Measurements from ENCODE around the gene CIAPIN1.
"Not testable (repeated sequence)": the region's sequence is repeated elsewhere in the genome, so short reads cannot be mapped to it uniquely, and the experiment has no call there.

Gene CIAPIN1

DNA sequence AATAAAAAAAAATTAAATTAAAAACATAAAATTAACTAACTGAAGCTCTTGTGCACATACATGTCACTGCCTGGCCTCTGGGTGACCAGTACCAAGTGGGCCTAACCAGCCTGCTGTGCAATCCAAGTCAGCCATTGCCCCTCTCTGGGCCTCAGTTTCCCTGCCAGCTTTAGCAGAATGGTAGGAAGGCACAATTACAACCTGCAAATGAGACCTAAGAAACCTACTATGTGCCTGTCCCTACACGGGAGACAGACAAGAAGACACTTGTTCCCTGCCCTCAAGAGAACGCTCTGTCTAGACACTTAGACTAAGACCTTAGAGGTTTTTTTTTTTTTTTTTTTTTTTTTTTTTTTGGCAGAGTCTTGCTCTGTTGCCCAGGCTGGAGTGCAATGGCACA, 1.7 kb downstream of the CIAPIN1 start:
- Histone ChIP-seq H4K20me1 (ENCODE audit: insufficient read depth) (no peaks in the 10 kb centered on the region), H3K4me1 (ENCODE audit: low read depth, poor library complexity, severe bottlenecking) (peaks cover 19% of the 10 kb centered on the region), H3K27me3 (ENCODE audit: insufficient read depth, low read depth) (no peaks in the 10 kb centered on the region), H3K27ac (no peak overlapping the region), H3K36me3 (ENCODE audit: insufficient read depth) (no peaks in the 10 kb centered on the region; the same call in 1 of the 2 replicates), H3K4me2 (no peak overlapping the region), H3K79me2 (ENCODE audit: insufficient read depth, low read depth) (peaks cover 48% of the 10 kb centered on the region), H3K9ac (no peak overlapping the region), H3K4me3 (IDR thresholded peaks at IDR 0.05; ENCODE audit: insufficient read depth, low read depth, low read length) (no peak overlapping the region), H2AFZ (ENCODE audit: low read depth) (no peak overlapping the region)
- TF ChIP-seq, protein P1, sequence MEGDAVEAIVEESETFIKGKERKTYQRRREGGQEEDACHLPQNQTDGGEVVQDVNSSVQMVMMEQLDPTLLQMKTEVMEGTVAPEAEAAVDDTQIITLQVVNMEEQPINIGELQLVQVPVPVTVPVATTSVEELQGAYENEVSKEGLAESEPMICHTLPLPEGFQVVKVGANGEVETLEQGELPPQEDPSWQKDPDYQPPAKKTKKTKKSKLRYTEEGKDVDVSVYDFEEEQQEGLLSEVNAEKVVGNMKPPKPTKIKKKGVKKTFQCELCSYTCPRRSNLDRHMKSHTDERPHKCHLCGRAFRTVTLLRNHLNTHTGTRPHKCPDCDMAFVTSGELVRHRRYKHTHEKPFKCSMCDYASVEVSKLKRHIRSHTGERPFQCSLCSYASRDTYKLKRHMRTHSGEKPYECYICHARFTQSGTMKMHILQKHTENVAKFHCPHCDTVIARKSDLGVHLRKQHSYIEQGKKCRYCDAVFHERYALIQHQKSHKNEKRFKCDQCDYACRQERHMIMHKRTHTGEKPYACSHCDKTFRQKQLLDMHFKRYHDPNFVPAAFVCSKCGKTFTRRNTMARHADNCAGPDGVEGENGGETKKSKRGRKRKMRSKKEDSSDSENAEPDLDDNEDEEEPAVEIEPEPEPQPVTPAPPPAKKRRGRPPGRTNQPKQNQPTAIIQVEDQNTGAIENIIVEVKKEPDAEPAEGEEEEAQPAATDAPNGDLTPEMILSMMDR (conservative IDR thresholded peaks at IDR 0.05; ENCODE audit: low read depth, low read length): no peak

DNA sequence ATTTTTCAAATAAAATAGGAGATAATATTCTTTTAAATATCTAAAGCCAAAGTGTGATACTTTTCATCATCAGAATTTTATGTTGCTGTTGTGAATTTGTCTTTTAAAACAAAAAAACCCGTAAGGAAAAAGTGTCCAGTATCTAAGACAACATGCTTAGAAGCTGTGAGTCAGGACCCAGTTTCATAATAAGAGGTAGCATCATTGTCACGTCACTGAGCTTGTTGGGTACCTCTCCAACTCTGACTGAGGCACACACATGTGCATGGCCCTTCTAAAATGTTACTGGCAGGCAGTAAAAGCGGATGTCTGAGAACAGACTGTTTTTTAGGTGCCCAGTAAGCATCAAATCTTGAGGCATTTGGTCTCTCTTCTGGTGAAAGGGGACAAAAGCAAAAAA, 2.5 kb downstream of the CIAPIN1 start:
- no peak overlapping the region for H3K4me3 ChIP-seq (IDR thresholded peaks at IDR 0.05; ENCODE audit: insufficient read depth, low read depth, low read length)
- peaks cover 18% of the 10 kb centered on the region for H3K4me1 ChIP-seq (ENCODE audit: low read depth, poor library complexity, severe bottlenecking)
- TF ChIP-seq, protein P1 (conservative IDR thresholded peaks at IDR 0.05; ENCODE audit: low read depth, low read length): no peak
- H3K4me2 ChIP-seq: no peak overlapping the region
- H3K27me3 ChIP-seq (ENCODE audit: insufficient read depth, low read depth): no peaks in the 10 kb centered on the region
- H3K9ac ChIP-seq: no peak overlapping the region
- peaks cover 48% of the 10 kb centered on the region for H3K79me2 ChIP-seq (ENCODE audit: insufficient read depth, low read depth)
- H4K20me1 ChIP-seq (ENCODE audit: insufficient read depth): no peaks in the 10 kb centered on the region
- no peaks in the 10 kb centered on the region; the same call in 1 of the 2 replicates for H3K36me3 ChIP-seq (ENCODE audit: insufficient read depth)
- no peak overlapping the region for H3K27ac ChIP-seq
- H2AFZ ChIP-seq (ENCODE audit: low read depth): no peak overlapping the region

GRCh38 chr16:57440551-57440950, 6.6 kb downstream of the CIAPIN1 start:
- H4K20me1 ChIP-seq (ENCODE audit: insufficient read depth); H3K4me1 ChIP-seq (ENCODE audit: low read depth, poor library complexity, severe bottlenecking); H3K27ac ChIP-seq; H3K9ac ChIP-seq; H3K27me3 ChIP-seq (ENCODE audit: insufficient read depth, low read depth); H3K4me2 ChIP-seq; H3K4me3 ChIP-seq (IDR thresholded peaks at IDR 0.05; ENCODE audit: insufficient read depth, low read depth, low read length); H2AFZ ChIP-seq (ENCODE audit: low read depth): not testable (repeated sequence)
- Histone ChIP-seq H3K36me3 (ENCODE audit: insufficient read depth) (peaks cover 11% of the 10 kb centered on the region; the same call in 1 of the 2 replicates), H3K79me2 (ENCODE audit: insufficient read depth, low read depth) (peaks cover 20% of the 10 kb centered on the region; the same call in 1 of the 2 replicates)

- H2AFZ ChIP-seq (ENCODE audit: low read depth); H4K20me1 ChIP-seq (ENCODE audit: insufficient read depth); H3K4me3 ChIP-seq (IDR thresholded peaks at IDR 0.05; ENCODE audit: insufficient read depth, low read depth, low read length); H3K27me3 ChIP-seq (ENCODE audit: insufficient read depth, low read depth); H3K4me2 ChIP-seq; H3K9ac ChIP-seq; H3K4me1 ChIP-seq (ENCODE audit: low read depth, poor library complexity, severe bottlenecking); H3K27ac ChIP-seq: not testable (repeated sequence)
- Histone ChIP-seq H3K79me2 (ENCODE audit: insufficient read depth, low read depth) (peaks cover 15% of the 10 kb centered on the region; the same call in 1 of the 2 replicates), H3K36me3 (ENCODE audit: insufficient read depth) (peaks cover 11% of the 10 kb centered on the region; the same call in 1 of the 2 replicates)
These were observed 7.2 kb downstream of the CIAPIN1 start for GRCh38 chr16:57439947-57440346.

- no peak overlapping the region for H2AFZ ChIP-seq (ENCODE audit: low read depth)
- H4K20me1 ChIP-seq (ENCODE audit: insufficient read depth): no peaks in the 10 kb centered on the region
- H3K4me3 ChIP-seq (IDR thresholded peaks at IDR 0.05; ENCODE audit: insufficient read depth, low read depth, low read length): no peak overlapping the region
- no peaks in the 10 kb centered on the region for H3K4me1 ChIP-seq (ENCODE audit: low read depth, poor library complexity, severe bottlenecking)
- TF ChIP-seq, protein P1 (conservative IDR thresholded peaks at IDR 0.05; ENCODE audit: low read depth, low read length): no peak
- no peak overlapping the region for H3K9ac ChIP-seq
- H3K4me2 ChIP-seq: no peak overlapping the region
- H3K27ac ChIP-seq: no peak overlapping the region
- H3K79me2 ChIP-seq (ENCODE audit: insufficient read depth, low read depth): no peaks in the 10 kb centered on the region
- H3K36me3 ChIP-seq (ENCODE audit: insufficient read depth): peaks cover 14% of the 10 kb centered on the region; the same call in 1 of the 2 replicates
- H3K27me3 ChIP-seq (ENCODE audit: insufficient read depth, low read depth): no peaks in the 10 kb centered on the region
These were observed 11.3 kb downstream of the CIAPIN1 start for GRCh38 chr16:57435838-57436237.

All from KMS-11 (cell line).